Stimulated activated CD8-positive, alpha-beta memory T cell treated with anti-CD3 and anti-CD28 coated beads, Interleukin-7, amount 100 ng/mL, for 1 hour (primary cell): ENCODE data around the gene ADCY1.

ENCODE experiments used
- DNase-seq, 2 donors: peaks; one replicate each; pipeline ENCODE4 v3.0.0-alpha.2; 2020; ENCODE audit warnings: low read depth in 2 of 2

ADCY1 gene

DNA sequence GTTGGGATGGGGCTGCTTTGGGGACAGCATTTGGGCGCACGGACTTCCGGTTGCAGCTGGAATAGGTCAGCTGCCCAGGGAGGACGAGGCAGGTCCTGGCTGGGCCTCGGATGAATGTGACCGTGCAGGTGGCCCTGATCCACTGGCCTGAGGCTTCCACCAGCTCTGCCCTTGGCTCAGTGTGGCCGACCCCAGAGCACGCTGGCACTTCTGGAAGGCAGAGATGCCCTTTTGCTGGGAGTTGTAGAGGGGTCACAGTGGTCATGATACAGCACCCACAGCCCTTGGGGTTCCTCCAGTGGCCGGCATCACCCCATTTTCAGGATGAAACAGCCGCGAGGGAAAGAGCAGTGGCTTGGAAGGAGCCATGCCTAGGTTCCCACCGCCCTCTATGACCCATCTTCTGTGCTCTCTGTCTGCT, 19.0 kb downstream of the ADCY1 start:
- no peak for DNase-seq

DNA sequence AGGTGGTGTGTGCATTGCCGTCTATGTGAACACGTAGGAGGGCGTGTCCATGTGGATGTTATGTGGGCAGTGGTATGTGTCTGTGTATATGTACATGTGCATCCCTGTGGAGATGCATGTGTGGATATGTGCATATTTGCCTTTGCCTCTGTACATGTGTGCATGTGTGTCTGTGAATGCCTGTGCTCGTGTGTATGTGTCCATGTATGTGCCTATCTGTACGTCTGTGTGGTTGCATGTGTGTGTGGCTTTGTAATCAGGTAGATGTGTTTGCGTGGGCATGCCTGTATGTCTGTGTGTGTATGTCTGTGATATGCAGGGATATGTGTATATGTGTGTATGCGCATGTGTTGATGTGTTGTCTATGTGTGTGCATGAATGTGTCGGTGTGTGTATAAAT, 19.7 kb downstream of the ADCY1 start:
- no peak for DNase-seq

DNA sequence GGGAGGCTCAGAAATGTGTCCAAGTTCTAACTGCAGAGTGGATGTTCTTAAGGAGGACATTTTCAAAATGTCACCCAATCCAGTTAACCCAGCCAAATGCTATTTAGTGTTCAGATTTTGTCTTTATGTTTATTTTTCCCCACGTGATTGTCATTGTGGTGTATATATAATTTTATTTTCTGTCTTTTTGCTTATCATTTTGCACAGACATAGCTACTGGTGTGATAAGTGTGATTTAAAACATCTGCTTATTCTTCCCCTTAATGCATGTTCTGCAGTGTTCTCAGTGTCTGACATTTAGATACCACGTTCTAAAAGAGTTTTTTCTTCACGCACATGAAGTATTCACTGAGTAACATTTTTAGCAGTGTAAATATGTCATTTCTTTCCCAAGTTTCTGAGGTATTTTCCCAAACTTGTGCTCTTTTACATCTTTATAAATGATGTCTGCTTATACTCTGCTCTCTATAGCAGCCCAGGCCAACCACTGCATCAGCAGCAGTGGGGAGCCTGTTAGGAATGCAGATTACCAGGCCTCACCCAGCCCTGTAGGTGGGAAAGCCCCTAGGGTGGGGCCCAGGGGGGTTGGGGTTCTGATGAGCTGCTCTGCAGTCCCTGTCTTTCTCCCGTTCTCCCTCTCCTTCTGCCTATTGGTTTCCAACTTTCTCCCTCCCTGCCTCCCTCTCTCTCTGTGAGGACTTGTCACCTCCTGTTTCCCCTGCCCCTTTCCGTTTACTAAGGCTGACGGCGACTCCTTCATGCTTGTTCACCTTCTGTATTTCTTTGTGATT, 20.8 kb downstream of the ADCY1 start:
- no peak for DNase-seq

DNA sequence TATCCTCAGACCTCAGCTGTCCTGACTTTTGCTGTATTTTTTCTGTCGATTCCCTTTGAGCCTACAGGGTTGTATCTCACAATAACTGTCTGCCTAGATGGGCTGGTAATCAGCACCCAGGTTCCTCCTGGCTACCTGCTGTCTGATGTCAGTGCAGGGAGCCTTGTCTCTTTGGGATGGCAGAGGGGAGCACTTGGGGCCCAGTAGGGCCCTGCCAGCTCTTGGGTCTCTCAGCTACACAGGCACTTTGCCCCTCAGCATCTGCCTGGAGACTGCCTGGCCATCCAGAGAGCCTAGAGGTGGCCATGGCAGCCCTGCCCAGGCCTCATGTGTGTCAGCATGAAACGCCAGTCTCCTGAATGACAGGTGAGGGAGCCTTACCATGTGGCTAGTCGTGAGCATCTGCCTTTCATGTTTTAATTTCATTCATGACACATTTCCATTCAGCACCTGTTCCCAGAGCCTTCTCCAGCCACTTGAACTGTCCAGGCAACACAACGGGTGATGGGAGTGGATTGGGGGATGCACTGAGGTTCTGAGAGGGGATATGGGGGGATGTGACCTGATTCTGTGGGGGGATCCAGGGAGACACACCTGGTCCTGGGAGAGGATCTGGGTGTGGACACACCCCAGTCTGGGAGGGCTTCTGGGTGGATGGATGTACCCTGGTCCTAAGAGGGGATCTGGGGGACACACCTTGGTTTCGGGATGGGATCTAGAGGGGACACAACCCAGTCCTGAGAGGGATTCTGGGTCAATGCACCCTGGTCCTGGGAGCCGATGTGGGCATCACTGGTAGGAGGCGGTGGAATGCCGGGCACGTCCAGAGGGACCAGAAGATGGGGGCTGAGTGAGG, 21.9 kb downstream of the ADCY1 start:
- DNase-seq, result no peak

DNA sequence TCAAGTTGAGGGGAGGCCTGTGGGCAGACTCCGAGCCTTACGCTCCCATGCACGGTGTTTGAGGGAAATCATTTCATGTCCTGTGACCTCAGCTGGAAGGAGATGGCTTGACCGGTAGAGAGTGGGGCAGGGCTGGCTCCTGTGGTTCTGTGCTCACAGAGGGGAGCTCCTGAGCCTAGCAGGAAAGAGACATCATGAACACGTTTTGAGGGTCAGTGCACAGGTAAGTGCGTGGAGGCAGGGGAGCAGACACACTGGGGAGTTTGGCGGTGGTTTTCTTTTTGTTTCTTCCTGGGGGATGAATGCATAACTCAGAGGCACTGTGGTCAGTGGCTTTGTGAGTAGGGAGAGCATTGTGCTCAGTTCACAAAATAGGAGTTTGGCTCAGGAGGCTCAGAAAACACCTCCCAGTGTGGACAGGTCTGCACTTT, 22.5 kb downstream of the ADCY1 start:
- DNase-seq, result no peak

DNA sequence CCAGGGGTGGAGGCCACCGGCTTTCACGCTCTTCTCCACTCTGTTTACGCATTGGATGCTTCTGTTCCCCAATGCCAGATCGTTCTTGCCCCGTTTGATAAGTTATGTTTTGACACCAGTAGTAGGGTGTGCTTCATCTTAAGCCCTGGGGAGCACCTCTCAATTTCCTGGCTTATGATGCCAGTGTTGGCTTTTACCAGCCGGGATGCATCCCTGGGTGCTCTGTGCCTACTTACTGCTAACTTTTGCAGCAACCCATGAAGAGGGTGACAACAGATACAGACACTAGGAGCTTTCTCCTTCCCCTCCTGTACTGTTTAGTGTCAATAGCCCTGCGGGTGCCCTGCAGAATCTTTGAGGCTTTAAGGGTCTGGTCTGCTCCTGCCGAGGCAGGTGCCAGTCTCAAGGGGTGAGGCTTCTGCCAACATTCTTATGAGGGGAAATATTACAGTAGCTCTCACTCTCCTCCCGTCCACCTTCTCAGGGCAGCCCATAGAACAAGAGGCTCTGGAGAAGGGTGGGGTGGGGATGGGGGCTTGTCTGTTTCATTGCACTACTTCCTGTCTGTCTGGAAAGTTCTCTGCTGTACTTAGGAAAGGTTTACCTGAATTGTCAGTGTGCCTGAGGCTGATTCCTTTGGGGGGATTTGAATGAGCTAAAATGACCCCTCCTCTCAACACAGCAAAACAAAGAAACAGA, 23.3 kb downstream of the ADCY1 start:
- no peak for DNase-seq

DNA sequence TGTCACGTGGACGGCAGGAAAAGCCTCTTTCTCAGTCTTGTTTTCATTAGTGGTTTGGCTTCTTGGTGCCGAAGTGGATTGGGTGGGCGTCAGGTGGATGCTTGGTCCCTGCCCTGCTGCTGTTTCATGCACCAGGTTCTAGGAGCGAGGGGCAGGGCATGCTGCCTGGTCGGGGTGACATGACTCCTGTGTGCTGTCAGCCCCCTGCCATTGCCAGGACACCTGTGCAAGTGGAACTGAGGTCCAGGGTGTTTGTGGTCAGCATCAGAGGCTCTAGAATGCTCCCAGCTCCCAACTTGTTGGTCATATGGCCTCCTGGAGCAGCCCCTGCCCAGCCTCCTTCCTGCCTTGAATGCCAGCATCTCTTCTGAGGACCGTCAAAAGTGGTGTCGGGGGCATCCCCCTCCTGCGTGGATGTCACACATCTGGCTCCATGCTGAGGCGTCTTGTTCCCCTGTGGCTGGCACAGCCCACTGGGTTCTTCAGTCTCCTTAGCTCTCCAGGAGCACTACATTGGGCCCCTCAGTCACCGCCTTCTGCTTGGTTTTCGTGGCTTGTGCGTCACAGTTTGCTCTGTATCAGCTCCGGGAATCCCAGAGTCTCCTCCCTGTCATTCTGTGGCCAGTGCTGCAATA, 24.8 kb downstream of the ADCY1 start:
- no peak for DNase-seq

DNA sequence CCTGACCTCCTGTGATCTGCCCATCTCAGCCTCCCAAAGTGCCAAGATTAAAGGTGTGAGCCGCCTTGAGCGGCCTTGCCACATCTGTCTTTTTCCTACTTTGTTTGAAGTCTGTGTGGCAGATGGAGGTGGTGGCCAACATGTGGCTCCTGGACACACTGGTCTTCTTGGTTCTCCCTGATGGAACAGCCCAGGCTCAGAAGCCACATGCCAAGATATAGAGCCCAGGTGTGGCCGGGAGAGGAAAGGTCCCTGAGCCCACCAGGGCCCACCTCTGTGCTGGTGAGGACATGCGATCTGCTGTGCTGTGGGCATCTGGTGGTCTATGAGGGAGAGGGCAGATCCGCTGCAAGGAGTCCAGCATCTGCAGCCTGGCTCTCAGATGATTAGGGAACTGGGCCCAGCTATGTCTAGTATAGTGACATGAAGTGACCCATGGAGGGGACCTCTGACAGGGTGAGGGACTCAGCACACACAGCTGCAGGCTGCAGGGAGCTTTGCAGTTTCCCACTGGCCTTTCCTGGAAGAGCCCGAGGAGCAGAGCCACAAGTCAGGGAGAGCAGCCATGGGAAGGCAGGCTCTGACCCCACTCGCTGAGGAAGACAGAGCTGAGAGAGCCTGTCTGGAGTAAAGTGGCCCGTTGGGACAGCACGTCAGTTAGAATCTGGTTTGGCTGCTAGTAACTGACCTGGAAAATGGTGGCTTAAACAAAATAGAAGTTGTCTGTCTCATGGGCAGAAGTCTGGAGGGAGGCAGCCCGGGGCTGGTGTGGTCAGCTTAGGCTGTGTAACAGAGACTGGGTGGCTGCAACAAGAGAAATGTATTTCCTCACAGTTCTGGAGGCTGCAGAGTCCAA, 25.9 kb downstream of the ADCY1 start:
- DNase-seq, result no peak

DNA sequence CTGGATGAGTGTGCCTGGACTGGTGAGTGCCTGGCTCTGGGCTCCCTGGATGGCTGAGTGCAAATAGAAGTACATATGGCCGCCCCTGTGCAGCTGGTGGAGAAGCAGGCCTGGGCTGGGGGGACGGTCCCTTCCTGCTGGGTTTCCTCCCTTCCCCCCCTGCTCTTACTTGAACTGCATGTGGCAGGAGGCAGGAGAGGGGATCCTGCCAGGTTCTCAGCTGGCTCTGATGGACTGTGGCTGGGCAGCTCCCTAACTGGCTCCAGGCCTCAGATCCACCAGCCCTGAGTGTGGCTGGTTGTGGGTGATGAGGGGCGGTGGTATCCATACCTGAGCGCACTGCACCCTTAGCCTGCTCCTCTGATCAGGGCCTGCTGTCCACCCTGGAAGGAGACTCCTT, 26.9 kb downstream of the ADCY1 start:
- DNase-seq, result no peak

DNA sequence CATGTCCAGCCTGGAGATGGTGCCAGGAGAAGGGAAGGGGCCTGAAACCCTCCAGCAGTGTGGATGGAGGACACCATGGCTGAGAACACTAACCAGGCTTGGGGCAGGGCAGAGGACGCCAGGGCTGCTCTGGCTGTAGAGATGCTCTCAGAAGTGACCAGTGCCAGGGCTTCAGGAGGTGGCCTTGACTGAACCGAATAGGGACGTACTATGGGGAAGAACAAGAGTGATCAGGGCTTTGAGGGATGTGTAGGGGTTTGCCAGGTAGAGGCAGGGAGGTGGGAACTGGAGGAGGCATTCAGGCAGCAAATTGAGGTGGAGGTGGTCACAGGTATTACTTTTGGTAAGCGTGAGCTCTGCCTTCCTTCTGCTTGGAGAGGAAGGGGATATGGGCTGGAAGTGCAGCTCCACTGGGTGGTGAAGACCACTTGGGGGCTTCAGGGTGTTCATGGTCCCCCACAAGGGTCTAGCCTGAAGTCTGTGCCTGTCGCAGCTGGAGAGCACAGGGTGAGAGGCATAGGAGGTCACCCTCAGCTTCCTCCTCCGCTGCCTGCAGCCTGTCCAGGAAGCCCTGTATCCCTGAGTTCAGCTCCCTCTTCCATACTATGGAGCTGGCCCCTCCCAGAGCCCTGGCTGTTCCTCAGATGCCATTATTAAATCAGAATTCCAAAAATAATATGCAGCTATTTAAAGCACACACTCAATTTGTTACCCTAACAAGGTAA, 27.8 kb downstream of the ADCY1 start:
- DNase-seq, result no peak

DNA sequence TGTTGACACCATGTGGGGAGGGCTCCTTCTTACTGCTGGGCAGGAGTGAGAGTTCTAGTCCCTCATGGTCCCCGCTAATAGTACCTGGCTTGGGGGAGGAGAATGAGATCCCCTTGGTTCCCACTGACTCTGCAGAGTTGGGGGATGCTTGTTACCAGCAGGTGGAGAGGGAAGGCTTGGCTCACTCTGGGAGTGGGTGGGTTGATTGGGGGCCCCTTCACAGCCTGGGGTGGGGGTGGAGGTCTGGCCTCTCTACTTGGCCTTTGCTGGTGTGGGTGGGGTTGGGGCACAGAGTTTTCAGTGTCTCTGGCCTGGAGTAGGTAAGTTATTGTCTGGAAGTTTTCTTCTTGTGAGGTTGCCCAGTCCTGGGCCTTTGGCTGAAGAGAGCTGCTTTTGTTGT, 31.9 kb downstream of the ADCY1 start:
- no peak for DNase-seq

DNA sequence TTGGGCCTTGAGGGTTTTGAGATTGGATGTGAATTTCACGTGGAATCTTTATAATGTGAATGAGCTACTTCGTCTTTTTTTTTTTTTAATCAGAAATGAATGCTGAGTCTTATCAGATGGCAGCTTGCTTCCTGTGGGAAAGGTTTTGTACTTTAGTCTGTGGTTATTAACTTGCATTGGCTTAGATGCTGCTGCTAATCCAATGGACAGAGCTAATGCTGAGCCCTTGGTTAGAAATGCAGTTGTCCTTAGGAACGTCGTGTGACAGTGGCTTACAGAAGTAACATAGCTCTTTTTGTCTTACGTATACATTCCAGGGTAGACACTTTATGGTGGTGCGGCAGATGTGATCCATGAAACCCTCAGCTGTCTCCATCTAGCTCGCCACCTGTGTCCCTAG, 32.8 kb downstream of the ADCY1 start:
- DNase-seq, result no peak

DNA sequence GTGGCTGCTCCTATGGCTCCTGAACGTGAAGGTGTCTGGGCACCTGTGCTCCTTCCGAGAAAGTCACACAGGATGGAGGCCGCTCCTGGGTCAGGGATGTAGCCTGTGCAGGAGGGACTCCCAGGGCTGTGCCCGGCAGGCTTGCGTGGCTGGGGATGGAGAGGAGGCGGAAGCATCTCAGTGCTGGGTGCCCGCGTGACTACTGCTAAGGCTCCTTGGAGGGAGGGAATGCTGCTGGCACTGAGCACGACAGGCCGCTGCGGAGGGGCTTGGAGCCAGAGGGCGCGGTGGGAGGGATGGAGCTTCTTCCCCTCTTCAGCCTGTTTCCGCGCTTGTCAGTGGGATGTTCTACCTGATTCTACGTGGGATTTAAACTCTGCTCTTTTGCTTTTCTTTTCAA, 35.0 kb downstream of the ADCY1 start:
- DNase-seq, result no peak

DNA sequence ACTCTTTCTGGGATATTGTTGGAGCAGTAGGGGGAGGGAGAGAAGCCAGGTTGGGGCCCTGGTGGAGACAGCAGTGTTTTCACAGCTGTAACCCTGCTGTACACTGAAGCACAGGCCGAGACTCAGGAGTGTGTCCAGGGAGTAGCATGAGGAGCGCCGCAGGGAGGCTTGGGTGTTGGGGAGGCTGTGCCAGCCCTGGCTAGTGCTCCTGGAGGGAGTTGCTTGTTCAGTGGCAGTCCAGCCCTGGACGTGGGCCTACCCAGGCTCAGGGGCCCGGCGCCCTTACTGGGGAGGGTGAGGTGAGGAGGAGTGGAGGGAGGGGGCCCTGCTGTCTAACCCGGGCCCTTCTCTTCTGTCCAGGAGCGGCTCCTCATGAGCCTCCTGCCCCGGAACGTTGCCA, 35.9 kb downstream of the ADCY1 start:
- DNase-seq, result no peak

DNA sequence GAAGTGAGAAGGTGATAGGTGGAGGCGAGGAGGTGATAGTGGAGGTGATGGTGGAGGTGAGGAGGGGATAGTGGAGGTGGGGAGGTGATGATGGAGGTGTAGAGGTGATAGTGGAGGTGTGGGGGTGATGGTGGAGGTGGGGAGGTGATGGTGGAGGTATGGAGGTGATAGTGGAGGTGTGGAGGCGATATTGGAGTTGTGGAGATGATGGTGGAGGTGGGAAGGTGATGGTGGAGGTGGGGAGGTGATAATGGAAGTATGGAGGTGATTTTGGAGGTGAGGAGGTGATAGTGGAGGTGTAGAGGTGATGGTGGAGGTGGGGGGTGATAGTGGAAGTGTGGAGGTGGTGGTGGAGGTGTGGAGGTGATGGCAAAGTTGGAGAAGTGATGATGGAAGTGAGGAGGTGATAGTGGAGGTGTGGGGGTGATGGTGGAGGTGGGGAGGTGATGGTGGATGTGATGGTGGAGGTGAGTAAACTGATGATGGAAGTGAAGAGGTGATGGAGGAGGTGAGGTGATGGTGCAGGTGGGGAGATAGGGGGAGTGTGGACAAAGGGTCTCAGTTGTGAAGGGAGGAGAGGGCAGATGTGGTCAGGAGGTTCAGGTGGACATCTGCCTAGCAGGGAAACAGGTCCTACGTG, 36.6 kb downstream of the ADCY1 start:
- DNase-seq, result no peak

DNA sequence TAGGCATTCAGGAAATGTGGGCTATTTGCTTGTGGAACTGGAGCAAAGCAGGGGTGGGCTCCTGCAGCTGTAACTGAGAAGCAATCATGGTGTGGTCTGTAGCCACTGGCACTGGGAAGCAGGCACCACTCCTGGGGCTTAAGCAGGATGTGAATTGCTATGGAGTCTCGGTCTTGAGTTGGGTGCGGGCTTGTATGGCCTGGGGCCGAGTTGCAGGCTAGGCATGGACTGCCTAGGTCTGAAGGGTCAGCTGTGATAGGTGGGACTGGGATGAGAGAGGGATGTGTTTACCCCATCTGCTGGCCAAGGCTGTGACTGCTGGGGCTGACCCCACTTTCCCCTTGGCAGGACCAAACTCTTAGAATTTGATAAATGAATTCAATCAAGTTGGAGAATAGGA, 43.0 kb downstream of the ADCY1 start:
- DNase-seq, result no peak

DNA sequence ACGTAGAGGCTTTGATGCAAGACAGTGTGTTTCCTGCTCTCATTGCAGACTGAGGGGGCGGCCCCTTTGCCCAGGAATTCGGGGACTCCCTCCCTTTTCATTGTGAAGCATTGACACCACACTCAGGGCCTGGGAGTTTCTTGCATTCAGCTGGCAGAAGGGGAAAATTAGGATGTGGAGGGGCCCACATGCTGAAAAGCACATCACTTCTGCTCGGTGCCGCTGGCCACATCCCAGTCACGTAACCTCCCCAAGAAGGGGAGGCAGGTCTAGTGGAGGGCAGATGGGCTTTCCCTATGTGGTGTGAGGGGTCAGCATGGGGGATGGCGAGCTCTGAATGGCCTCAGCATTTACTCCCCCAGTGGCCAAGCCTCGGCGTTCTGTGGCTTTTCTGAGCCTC, 47.9 kb downstream of the ADCY1 start:
- no peak for DNase-seq

DNA sequence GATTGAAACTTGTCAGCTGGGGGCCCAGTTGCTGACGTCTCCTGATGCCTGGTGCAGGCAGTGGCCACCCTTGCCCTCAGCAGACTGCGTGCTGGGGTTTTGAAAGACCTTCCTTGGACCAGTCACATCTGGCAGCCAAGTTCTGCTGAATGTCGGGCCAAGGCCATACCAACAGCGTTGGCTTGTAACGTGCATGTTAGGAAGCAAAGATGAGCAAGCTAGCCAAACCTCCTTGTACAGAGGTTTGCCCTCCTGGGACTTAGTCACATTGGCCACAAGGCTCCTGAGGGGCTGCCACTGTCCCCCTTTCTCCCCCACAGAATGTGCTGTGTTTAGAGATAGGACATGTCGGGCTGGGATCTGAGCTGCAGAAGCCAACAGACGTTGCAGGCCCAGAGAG, 49.0 kb downstream of the ADCY1 start:
- no peak for DNase-seq

DNA sequence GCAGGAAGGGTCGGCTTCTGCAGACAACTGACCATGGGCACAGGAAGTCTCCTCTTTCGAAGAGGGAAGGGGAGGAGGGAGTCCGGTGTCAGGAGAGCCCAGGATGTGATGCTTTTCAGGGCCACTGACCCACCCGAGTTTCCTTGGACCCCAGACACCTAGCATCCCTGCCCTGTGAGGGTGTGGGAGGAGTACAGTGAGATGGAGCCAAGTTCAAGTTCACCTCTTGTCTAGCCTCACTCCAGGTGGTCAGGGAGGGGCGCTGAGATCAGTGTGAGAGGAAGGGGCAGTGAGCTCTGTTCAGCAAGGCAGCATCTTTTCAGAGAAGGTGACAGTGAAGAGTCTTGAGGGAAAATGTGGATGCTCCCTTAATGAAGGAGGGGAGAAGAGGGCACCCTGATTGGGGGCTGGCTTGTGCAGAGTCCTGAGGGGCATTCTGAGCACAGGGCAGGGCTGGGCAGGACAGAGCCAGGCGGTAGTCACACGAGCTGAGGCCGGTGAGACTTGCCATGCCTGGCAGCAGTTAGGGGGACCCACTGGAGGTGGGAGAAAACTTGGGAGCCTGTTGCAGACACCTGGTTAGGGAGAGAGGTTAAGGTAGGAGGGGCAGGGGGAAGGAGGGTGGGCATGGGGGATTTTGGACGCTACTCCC, 49.7 kb downstream of the ADCY1 start:
- no peak for DNase-seq

DNA sequence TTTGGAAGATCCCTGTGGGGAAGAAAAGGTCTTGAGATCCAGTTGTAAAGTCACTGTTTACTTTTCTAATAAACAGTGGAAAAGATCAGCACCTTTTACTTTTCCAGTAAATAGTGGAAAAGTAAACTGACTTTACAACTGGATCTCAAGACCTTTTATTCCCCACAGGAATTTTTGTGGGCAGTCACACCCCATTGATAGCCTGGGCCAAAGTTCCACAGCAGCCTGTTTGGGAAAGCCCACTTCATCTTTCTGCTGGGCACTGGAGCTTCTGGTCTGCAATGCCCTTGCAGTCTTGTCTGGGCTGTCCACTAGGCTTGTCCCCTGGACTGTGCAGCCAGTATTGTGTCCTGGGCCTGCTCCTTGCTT, 50.2 kb downstream of the ADCY1 start:
- DNase-seq, result no peak
